Neural cell (in vitro differentiated cells): Measurements from ENCODE around the gene LIN7B. TPM values are rescaled to one million over a fixed set of nuclear protein-coding genes. Genes with fewer than 3 reads are reported as not detected.

ENCODE experiments used
- H2AFZ ChIP-seq: fragments of 200-600, 300-800 bp; sonication (generic), shearing (Covaris generic); 2 replicates; pipeline ENCODE4 v1.6.0; 2014; ENCODE audit warnings: low read depth, mild to moderate bottlenecking, antibody characterized with exemption, low read length, moderate library complexity
- H3F3A ChIP-seq: fragments of 200-600 bp; shearing (Covaris generic); 2 replicates; pipeline ENCODE4 v1.6.1; 2016; ENCODE audit warnings: mild to moderate bottlenecking, moderate library complexity, mixed read lengths, antibody characterized with exemption, low read length; ENCODE audit not compliant: insufficient read depth, poor library complexity, severe bottlenecking
- H3K27ac ChIP-seq: fragments of 200-600, 300-800 bp; sonication (generic), shearing (Covaris generic); 2 replicates; pipeline ENCODE4 v1.5.1; 2014; ENCODE audit warnings: mild to moderate bottlenecking, low read length, moderate library complexity
- H3K27me3 ChIP-seq: fragments of 300-800, 200-600 bp; sonication (generic), shearing (Covaris generic); 2 replicates; pipeline ENCODE4 v1.6.0; 2014; ENCODE audit warnings: mild to moderate bottlenecking, low read depth, low read length, moderate library complexity; ENCODE audit not compliant: insufficient read depth
- H3K36me3 ChIP-seq: fragments of 300-800, 200-600 bp; sonication (generic), shearing (Covaris generic); 2 replicates; pipeline ENCODE4 v1.5.1; 2014; ENCODE audit warnings: mild to moderate bottlenecking, antibody characterized with exemption, low read length, moderate library complexity; ENCODE audit not compliant: insufficient read depth
- H3K4me2 ChIP-seq: fragments of 300-800, 200-600 bp; sonication (generic), shearing (Covaris generic); 2 replicates; pipeline ENCODE4 v1.6.0; 2014; ENCODE audit warnings: mild to moderate bottlenecking, low read length
- H3K4me3 ChIP-seq: fragments of 300-800, 200-600 bp; sonication (generic), shearing (Covaris generic); 2 replicates; pipeline ENCODE4 v1.5.1; 2014; ENCODE audit warnings: mild to moderate bottlenecking, low read length, moderate library complexity
- H3K79me2 ChIP-seq: fragments of 200-600 bp; shearing (Covaris generic); replicated peaks from 2 replicates; pipeline ENCODE4 v1.6.0; 2014; ENCODE audit warnings: mild to moderate bottlenecking, low read length, moderate library complexity; ENCODE audit not compliant: insufficient read depth
- H3K9ac ChIP-seq: fragments of 300-800, 200-600 bp; sonication (generic), shearing (Covaris generic); 2 replicates; pipeline ENCODE4 v1.6.1; 2016; ENCODE audit warnings: mild to moderate bottlenecking, low read length, mixed read lengths
- H3K9me2 ChIP-seq: fragments of 200-600 bp; shearing (Covaris generic); 2 replicates; pipeline ENCODE4 v1.6.1; 2016; ENCODE audit warnings: mild to moderate bottlenecking, low read length, mixed read lengths; ENCODE audit not compliant: insufficient read depth
- H3K9me3 ChIP-seq: fragments of 200-600, 300-800 bp; sonication (generic), shearing (Covaris generic); 2 replicates; pipeline ENCODE4 v1.6.1; 2016; ENCODE audit warnings: mild to moderate bottlenecking, mixed run types, low read length, moderate library complexity, mixed read lengths
- H4K20me1 ChIP-seq: fragments of 200-600 bp; shearing (Covaris generic); 2 replicates; pipeline ENCODE4 v1.6.1; 2016; ENCODE audit warnings: mild to moderate bottlenecking, mixed run types; ENCODE audit not compliant: insufficient read depth
- CTCF ChIP-seq: fragments of 450-650 bp; IDR thresholded peaks from 2 replicates; pipeline ENCODE4 v1.5.1; 2014; ENCODE audit warnings: antibody characterized with exemption, mild to moderate bottlenecking, moderate library complexity; ENCODE audit not compliant: poor library complexity, severe bottlenecking
- EP300 ChIP-seq: fragments of 450-650 bp; conservative IDR thresholded peaks from 2 replicates; pipeline ENCODE4 v1.6.1; 2014; ENCODE audit warnings: antibody characterized with exemption, mild to moderate bottlenecking, moderate library complexity; ENCODE audit not compliant: poor library complexity, severe bottlenecking
- EZH2 ChIP-seq: fragments of 200-600, 300-800 bp; shearing (Covaris generic), sonication (generic); IDR thresholded peaks from 2 replicates; pipeline ENCODE4 v1.6.1; 2014; ENCODE audit warnings: antibody characterized with exemption, low read length, borderline replicate concordance, mild to moderate bottlenecking; ENCODE audit not compliant: insufficient read depth, poor library complexity, severe bottlenecking
- MXI1 ChIP-seq: fragments of 450-650 bp; conservative IDR thresholded peaks from 2 replicates; pipeline ENCODE4 v1.6.1; 2014; ENCODE audit warnings: antibody characterized with exemption, mild to moderate bottlenecking; ENCODE audit not compliant: poor library complexity, severe bottlenecking
- POLR2AphosphoS5 ChIP-seq: IDR thresholded peaks from 2 replicates; pipeline ENCODE4 v1.6.1; 2012
- RAD21 ChIP-seq: fragments of 450-650 bp; conservative IDR thresholded peaks from 2 replicates; pipeline ENCODE4 v1.6.1; 2014; ENCODE audit warnings: antibody characterized with exemption, mild to moderate bottlenecking, moderate library complexity
- REST ChIP-seq: IDR thresholded peaks from 2 replicates; pipeline ENCODE4 v1.6.1; 2012; ENCODE audit warnings: borderline replicate concordance
- SMC3 ChIP-seq: fragments of 450-650 bp; conservative IDR thresholded peaks from 2 replicates; pipeline ENCODE4 v1.6.1; 2014; ENCODE audit warnings: antibody characterized with exemption, mild to moderate bottlenecking, moderate library complexity; ENCODE audit not compliant: poor library complexity
- TAF1 ChIP-seq: IDR thresholded peaks from 2 replicates; pipeline ENCODE4 v1.6.1; 2012; ENCODE audit warnings: low read depth
- polyA plus RNA-seq: library from polyadenylated mRNA; depleted of rRNA; stranded (reverse); fragments of >200 nt; gene quantifications from 2 replicates; pipeline ENCODE4 v1.2.3, GENCODE V29; 2014

LIN7B gene
- polyA plus RNA-seq, 1 donor from 2014 or later: 88.7 TPM

- Histone ChIP-seq H3K27ac (no peak overlapping the region), H3K9me3 (no peaks in the 10 kb centered on the region), H3K36me3 (no peaks in the 10 kb centered on the region), H3F3A (no peaks in the 10 kb centered on the region), H3K27me3 (no peaks in the 10 kb centered on the region), H2AFZ (no peak overlapping the region), H3K4me3 (no peak overlapping the region), H3K4me2 (no peak overlapping the region), H4K20me1 (peaks cover 3% of the 10 kb centered on the region), H3K9ac (no peak overlapping the region), H3K9me2 (no peaks in the 10 kb centered on the region), H3K79me2 (no peaks in the 10 kb centered on the region)
- TF ChIP-seq REST (no peak), MXI1 (no peak), POLR2AphosphoS5 (no peak), EP300 (no peak), TAF1 (no peak), SMC3 (no peak), RAD21 (no peak), EZH2 (no peak), CTCF (no peak)
Observed at GRCh38 chr19:49103331-49104085, 10.7 kb upstream of the LIN7B start.

GRCh38 chr19:49104229-49104864 lies 9.8 kb upstream of the LIN7B start:
- H3K27ac ChIP-seq: no peak overlapping the region
- no peaks in the 10 kb centered on the region for H3K36me3 ChIP-seq
- peaks cover 3% of the 10 kb centered on the region for H4K20me1 ChIP-seq

More at GRCh38 chr19:49104229-49104864, 9.8 kb upstream of the LIN7B start:
- Histone ChIP-seq H3K9me3 (no peaks in the 10 kb centered on the region), H3K27me3 (no peaks in the 10 kb centered on the region), H2AFZ (no peak overlapping the region), H3K79me2 (no peaks in the 10 kb centered on the region), H3K9ac (no peak overlapping the region), H3K9me2 (no peaks in the 10 kb centered on the region), H3F3A (no peaks in the 10 kb centered on the region), H3K4me3 (no peak overlapping the region), H3K4me2 (no peak overlapping the region)
- TF ChIP-seq EZH2 (no peak), MXI1 (no peak), SMC3 (no peak), RAD21 (no peak), EP300 (no peak), TAF1 (no peak), POLR2AphosphoS5 (no peak), REST (no peak), CTCF (no peak)
